CD4-positive, alpha-beta memory T cell (primary cell): ENCODE measurements around the gene KL. TPM values are rescaled to one million over a fixed set of nuclear protein-coding genes. Genes with fewer than 3 reads are reported as not detected.

Experiments
- CTCF ChIA-PET: fragments of 350-600 bp; sonication (Branson Sonifier 250); formaldehyde crosslinking; loops from one replicate; lab custom pipeline; 2021; ENCODE audit warnings: inconsistent platforms; ENCODE audit not compliant: partially characterized antibody; lab: Charles Lee
- POLR2A ChIA-PET: fragments of 350-600 bp; sonication (Branson Sonifier 250); formaldehyde crosslinking; loops from one replicate; lab custom pipeline; 2021; ENCODE audit not compliant: partially characterized antibody; lab: Charles Lee
- DNase-seq, 5 donors: peaks; one replicate each; pipeline versions ENCODE4 v3.0.0 to v3.0.0-alpha.2; 2020 to 2022; ENCODE audit warnings: mixed read lengths in 1 of 5
- H3K27ac ChIP-seq: one replicate; pipeline ENCODE4 v1.7.0; 2013; ENCODE audit warnings: low read depth, low read length
- H3K27me3 ChIP-seq: 2 replicates; pipeline ENCODE4 v1.7.0; 2013; ENCODE audit warnings: mild to moderate bottlenecking, low read length, moderate library complexity; ENCODE audit not compliant: insufficient read depth
- H3K36me3 ChIP-seq: 2 replicates; pipeline ENCODE4 v1.7.0; 2013; ENCODE audit warnings: mild to moderate bottlenecking, low read length, moderate library complexity; ENCODE audit not compliant: insufficient read depth
- H3K4me1 ChIP-seq: 2 replicates; pipeline ENCODE4 v1.7.0; 2013; ENCODE audit warnings: mild to moderate bottlenecking, low read length, moderate library complexity; ENCODE audit not compliant: insufficient read depth
- H3K4me3 ChIP-seq, 2 donors: one replicate each; pipeline ENCODE4 v1.7.0; 2013; ENCODE audit warnings: low read length in 2 of 2, mild to moderate bottlenecking in 1 of 2
- H3K9me3 ChIP-seq, 2 donors: one replicate each; pipeline ENCODE4 v1.7.0; 2013; ENCODE audit warnings: low read length in 2 of 2, control low read depth in 1 of 2; ENCODE audit not compliant: control insufficient read depth in 1 of 2
- H3K27ac Mint-ChIP-seq, 7 donors: one replicate each; pipeline ENCODE4 v1.8.0; 2020 to 2021; ENCODE audit warnings: mixed read lengths in 7 of 7, mild to moderate bottlenecking in 6 of 7, inconsistent platforms in 3 of 7, moderate library complexity in 3 of 7
- H3K27me3 Mint-ChIP-seq, 2 donors: one replicate each; pipeline ENCODE4 v1.8.0; 2020 to 2021; ENCODE audit warnings: mixed read lengths in 2 of 2
- H3K36me3 Mint-ChIP-seq, 2 donors: one replicate each; pipeline ENCODE4 v1.8.0; 2020 to 2021; ENCODE audit warnings: mixed read lengths in 2 of 2, inconsistent platforms in 1 of 2, mild to moderate bottlenecking in 1 of 2
- H3K4me1 Mint-ChIP-seq, 4 donors: one replicate each; pipeline ENCODE4 v1.8.0; 2020 to 2021; ENCODE audit warnings: mixed read lengths in 4 of 4, mild to moderate bottlenecking in 1 of 4
- H3K4me3 Mint-ChIP-seq, 8 donors: one replicate each; pipeline ENCODE4 v1.8.0; 2020 to 2021; ENCODE audit warnings: mixed read lengths in 8 of 8, mild to moderate bottlenecking in 7 of 8, moderate library complexity in 6 of 8, inconsistent platforms in 3 of 8
- H3K9me3 Mint-ChIP-seq, 8 donors: one replicate each; pipeline ENCODE4 v1.8.0; 2020 to 2021; ENCODE audit warnings: mixed read lengths in 8 of 8, mild to moderate bottlenecking in 5 of 8, inconsistent platforms in 3 of 8, moderate library complexity in 1 of 8
- intact Hi-C: fragments of 100-400 bp; cut with micrococcal nuclease; formaldehyde crosslinking; loops from one replicate; pipeline ENCODE4 v1.15.1; 2023
- polyA plus RNA-seq, 2 donors: library from polyadenylated mRNA; unstranded; fragments of 300-500 nt; fragmentation: Illumina TruSeq; gene quantifications; one replicate each; pipeline ENCODE4 v1.2.3, GENCODE V29; 2021
- total RNA-seq, 2 experiments: library from RNA; stranded (reverse); gene quantifications; one replicate each; pipeline ENCODE4 v1.2.3, GENCODE V29; 2021

KL gene
- total and polyA plus RNA-seq, 4 experiments from 2014 or later = 0.17 TPM; not detected in 3

DNA sequence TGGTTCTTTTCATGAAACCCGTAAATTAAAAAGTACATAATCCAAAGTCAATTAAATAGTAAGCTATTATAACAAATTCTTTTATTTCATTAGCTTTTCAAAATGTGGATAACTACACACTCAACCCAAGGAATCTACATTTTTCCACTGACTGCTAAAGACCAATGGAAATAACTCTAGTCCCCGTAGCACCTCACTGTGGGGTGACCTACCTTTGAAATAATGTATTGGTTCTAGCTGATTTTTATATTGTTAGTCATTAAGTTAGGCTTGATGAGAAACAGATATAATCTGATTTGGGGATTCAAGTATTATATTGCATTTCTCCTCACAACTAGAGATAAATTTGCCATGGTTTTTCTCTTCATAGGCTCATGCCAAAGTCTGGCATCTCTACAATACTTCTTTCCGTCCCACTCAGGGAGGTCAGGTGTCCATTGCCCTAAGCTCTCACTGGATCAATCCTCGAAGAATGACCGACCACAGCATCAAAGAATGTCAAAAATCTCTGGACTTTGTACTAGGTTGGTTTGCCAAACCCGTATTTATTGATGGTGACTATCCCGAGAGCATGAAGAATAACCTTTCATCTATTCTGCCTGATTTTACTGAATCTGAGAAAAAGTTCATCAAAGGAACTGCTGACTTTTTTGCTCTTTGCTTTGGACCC lies 37.3 kb downstream of the KL start:
- intact Hi-C loops = no loop called here
- no peak overlapping the region for H3K4me3 ChIP-seq
- no peak overlapping the region for H3K27ac Mint-ChIP-seq
- no peaks in the 10 kb centered on the region for H3K36me3 Mint-ChIP-seq
- H3K27me3 ChIP-seq = no peaks in the 10 kb centered on the region
- no peaks in the 10 kb centered on the region for H3K36me3 ChIP-seq
- no peaks in the 10 kb centered on the region for H3K9me3 Mint-ChIP-seq
- no peak overlapping the region for H3K4me3 Mint-ChIP-seq
- peaks cover 2 to 10% of the 10 kb centered on the region in 2 donors for H3K27me3 Mint-ChIP-seq
- no peak for DNase-seq
- ChIA-PET POLR2A (no interaction called here), CTCF (no interaction called here)
- H3K4me1 ChIP-seq = no peaks in the 10 kb centered on the region
- no peaks in the 10 kb centered on the region for H3K9me3 ChIP-seq
- H3K27ac ChIP-seq = no peak overlapping the region
- no peaks in the 10 kb centered on the region for H3K4me1 Mint-ChIP-seq

DNA sequence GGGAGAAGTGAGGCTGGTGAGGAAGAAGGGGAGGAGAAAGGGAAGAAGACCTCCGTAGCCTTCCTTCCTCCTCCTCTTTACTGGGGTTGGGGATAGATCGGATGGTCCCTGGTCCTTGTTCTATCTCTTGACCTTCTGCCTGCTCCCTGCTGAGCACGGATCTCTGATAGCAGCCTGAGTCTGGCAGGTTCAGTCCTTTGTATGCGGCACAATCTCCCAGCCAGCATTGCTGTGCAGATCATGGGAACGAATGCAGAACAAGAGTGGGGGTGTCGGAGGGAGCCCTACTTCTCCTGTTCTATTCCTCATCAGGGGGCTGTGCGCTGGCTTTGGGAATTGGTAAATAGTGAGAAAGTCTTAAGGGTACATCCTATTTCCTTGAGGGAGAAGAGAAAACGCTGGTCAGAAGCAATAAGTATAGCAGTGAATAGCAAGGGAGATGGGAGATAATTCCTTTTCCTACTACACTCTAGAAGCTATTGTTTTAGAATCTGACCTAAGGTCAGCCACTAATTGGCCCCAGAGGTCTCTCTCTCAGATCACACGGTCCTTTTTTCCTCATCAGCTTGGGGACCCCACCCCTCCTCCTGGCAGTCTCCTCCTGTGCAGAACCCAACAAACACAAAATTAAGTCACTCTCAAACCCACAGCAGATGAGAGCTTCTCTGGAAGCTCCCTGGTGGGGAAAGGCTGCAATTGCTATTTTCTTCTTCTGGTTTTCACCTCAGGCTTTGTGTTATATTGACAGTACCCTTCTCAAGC lies 41.0 kb downstream of the KL start:
- no peak overlapping the region for H3K27ac Mint-ChIP-seq
- DNase-seq = no peak
- CTCF ChIA-PET = no interaction called here

DNA sequence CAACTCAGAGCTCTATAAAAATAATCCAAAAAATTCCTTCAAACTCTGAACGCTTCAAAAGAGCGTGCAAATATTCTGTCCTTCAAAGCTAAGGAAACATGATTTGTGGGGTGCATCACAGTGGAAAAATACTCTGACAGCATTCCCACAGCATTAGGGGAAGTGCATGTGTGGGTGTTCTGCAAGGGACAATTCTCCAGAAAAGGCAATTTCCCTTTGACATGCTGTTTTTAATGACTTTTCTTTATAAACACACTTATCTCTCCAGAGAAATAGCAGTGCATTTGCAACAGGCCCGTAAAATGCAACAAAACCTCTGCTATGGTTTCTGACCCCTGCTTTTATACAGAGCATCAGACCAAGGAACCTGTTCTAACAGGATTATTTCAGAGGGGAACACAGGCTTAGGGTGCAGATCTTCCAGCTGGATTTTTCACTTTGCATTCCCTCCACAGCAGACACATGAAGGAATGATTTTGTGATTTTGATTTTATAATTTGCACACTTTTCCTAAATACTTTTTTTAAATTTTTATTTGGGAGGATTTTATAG lies 42.6 kb downstream of the KL start:
- H3K9me3 ChIP-seq = no peaks in the 10 kb centered on the region
- no peak for DNase-seq
- ChIA-PET CTCF (no interaction called here), POLR2A (no interaction called here)
- H3K4me3 ChIP-seq = no peak overlapping the region
- Mint-ChIP-seq H3K36me3 (no peaks in the 10 kb centered on the region), H3K27me3 (peaks cover 3 to 7% of the 10 kb centered on the region in 2 donors), H3K4me3 (no peak overlapping the region), H3K4me1 (no peaks in the 10 kb centered on the region), H3K9me3 (no peaks in the 10 kb centered on the region), H3K27ac (no peak overlapping the region)
- H3K27me3 ChIP-seq = no peaks in the 10 kb centered on the region
- intact Hi-C loops = no loop called here
- no peak overlapping the region for H3K27ac ChIP-seq
- H3K36me3 ChIP-seq = no peaks in the 10 kb centered on the region
- H3K4me1 ChIP-seq = no peaks in the 10 kb centered on the region

More for the DNA sequence above, 41.0 kb downstream of the KL start:
- Mint-ChIP-seq H3K9me3 (no peaks in the 10 kb centered on the region), H3K36me3 (no peaks in the 10 kb centered on the region), H3K4me1 (no peaks in the 10 kb centered on the region), H3K27me3 (peaks cover 4 to 8% of the 10 kb centered on the region in 2 donors), H3K4me3 (no peak overlapping the region)
- Histone ChIP-seq H3K4me3 (no peak overlapping the region), H3K4me1 (no peaks in the 10 kb centered on the region), H3K9me3 (no peaks in the 10 kb centered on the region), H3K27ac (no peak overlapping the region), H3K36me3 (no peaks in the 10 kb centered on the region), H3K27me3 (no peaks in the 10 kb centered on the region)
- intact Hi-C loops = no loop called here
- POLR2A ChIA-PET = no interaction called here

DNA sequence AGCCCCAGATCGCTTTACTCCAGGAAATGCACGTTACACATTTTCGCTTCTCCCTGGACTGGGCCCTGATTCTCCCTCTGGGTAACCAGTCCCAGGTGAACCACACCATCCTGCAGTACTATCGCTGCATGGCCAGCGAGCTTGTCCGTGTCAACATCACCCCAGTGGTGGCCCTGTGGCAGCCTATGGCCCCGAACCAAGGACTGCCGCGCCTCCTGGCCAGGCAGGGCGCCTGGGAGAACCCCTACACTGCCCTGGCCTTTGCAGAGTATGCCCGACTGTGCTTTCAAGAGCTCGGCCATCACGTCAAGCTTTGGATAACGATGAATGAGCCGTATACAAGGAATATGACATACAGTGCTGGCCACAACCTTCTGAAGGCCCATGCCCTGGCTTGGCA lies 44.6 kb downstream of the KL start:
- Mint-ChIP-seq H3K36me3 (no peaks in the 10 kb centered on the region), H3K27me3 (peaks cover 3 to 7% of the 10 kb centered on the region in 2 donors), H3K4me1 (no peaks in the 10 kb centered on the region), H3K9me3 (no peaks in the 10 kb centered on the region), H3K4me3 (no peak overlapping the region), H3K27ac (no peak overlapping the region)
- H3K36me3 ChIP-seq = no peaks in the 10 kb centered on the region
- DNase-seq = no peak
- ChIA-PET CTCF (no interaction called here), POLR2A (no interaction called here)
- H3K4me1 ChIP-seq = no peaks in the 10 kb centered on the region
- H3K27me3 ChIP-seq = no peaks in the 10 kb centered on the region
- H3K9me3 ChIP-seq = no peaks in the 10 kb centered on the region
- H3K27ac ChIP-seq = no peak overlapping the region
- H3K4me3 ChIP-seq = no peak overlapping the region
- intact Hi-C loops = no loop called here

DNA sequence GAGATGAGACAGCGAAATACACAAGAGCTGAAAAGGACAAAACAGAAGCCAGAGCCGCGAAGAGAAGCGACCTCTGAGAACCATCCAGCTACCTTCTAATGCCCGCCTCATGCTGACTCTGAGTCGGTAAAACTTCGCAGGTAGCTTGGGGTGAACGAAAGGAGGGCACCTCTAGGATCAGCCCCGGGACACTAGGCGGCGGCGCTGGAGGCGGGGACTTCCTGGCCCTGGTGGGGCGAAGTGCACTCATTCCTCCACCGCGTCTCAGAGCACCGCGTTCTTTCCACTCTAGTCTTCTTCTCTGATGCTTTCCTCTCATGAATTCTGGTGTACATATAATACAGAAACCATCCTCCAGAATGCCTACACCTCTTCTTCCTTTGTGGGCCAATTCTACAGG lies 50.1 kb downstream of the KL start:
- Mint-ChIP-seq H3K27me3 (peaks cover 0 to 3% of the 10 kb centered on the region in 2 donors), H3K27ac (peak overlapping the region in 1 of 7 donors; percentile 30), H3K4me3 (no peak overlapping the region), H3K36me3 (no peaks in the 10 kb centered on the region), H3K4me1 (no peaks in the 10 kb centered on the region), H3K9me3 (no peaks in the 10 kb centered on the region)
- intact Hi-C loops = no loop called here
- CTCF ChIA-PET = no interaction called here
- H3K27ac ChIP-seq = no peak overlapping the region
- no peaks in the 10 kb centered on the region for H3K36me3 ChIP-seq
- POLR2A ChIA-PET = no interaction called here
- no peaks in the 10 kb centered on the region for H3K27me3 ChIP-seq
- H3K9me3 ChIP-seq = no peaks in the 10 kb centered on the region
- no peaks in the 10 kb centered on the region for H3K4me1 ChIP-seq
- DNase-seq = no peak
- no peak overlapping the region for H3K4me3 ChIP-seq

DNA sequence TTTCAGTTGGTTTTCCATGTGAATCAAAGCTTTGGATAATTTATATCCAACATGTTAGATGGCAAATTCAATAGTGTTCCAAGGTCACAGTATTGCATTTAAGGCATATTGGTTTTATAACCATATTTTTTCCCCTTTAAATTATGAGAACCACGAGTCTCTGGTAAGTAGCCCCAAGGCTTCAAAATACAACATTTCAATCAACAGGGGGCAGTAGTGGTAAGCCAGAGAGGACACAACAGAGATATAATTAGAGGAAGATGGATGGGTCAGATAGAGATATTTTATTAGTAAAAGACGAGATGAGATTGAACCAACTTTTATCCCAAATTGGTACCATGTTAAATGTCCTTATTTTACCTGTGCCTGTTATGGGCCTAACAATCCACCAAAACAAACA lies 53.1 kb downstream of the KL start:
- POLR2A ChIA-PET = no interaction called here
- no peaks in the 10 kb centered on the region for H3K36me3 ChIP-seq
- no peak overlapping the region for H3K27ac Mint-ChIP-seq
- H3K4me1 Mint-ChIP-seq = no peaks in the 10 kb centered on the region
- no peaks in the 10 kb centered on the region for H3K9me3 ChIP-seq
- H3K27me3 ChIP-seq = no peaks in the 10 kb centered on the region
- DNase-seq = no peak
- H3K36me3 Mint-ChIP-seq = no peaks in the 10 kb centered on the region
- no peaks in the 10 kb centered on the region for H3K9me3 Mint-ChIP-seq
- peaks cover 0 to 1% of the 10 kb centered on the region in 2 donors for H3K27me3 Mint-ChIP-seq
- intact Hi-C loops = no loop called here
- H3K27ac ChIP-seq = no peak overlapping the region
- CTCF ChIA-PET = no interaction called here
- no peaks in the 10 kb centered on the region for H3K4me1 ChIP-seq
- no peak overlapping the region for H3K4me3 Mint-ChIP-seq
- no peak overlapping the region for H3K4me3 ChIP-seq

DNA sequence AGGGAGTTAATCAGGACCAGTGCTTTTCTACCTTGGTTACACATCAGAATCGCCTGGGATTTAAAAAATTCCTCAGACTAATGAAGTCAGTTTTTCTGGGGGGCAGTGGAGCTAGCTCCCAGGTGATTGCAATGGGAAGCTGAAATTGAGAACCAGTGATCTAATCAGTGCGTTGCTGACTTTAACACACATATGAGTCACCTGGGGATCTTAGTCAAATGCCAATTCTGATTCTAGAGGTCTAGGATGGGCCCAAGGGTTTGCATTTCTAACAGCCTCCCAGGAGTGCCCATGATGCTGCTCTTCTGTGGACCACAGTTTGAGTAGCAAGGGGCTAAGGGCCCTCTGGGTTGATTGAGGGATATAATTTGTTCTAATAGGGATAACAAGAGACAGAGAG lies 54.5 kb downstream of the KL start:
- H3K27me3 Mint-ChIP-seq = peaks cover 0 to 1% of the 10 kb centered on the region in 2 donors
- no peaks in the 10 kb centered on the region for H3K4me1 ChIP-seq
- no peaks in the 10 kb centered on the region for H3K36me3 ChIP-seq
- no peak overlapping the region for H3K4me3 ChIP-seq
- H3K27me3 ChIP-seq = no peaks in the 10 kb centered on the region
- H3K27ac ChIP-seq = no peak overlapping the region
- intact Hi-C loops = no loop called here
- no peaks in the 10 kb centered on the region for H3K4me1 Mint-ChIP-seq
- DNase-seq = no peak
- no peaks in the 10 kb centered on the region for H3K9me3 ChIP-seq
- no peaks in the 10 kb centered on the region for H3K36me3 Mint-ChIP-seq
- no peak overlapping the region for H3K27ac Mint-ChIP-seq
- ChIA-PET CTCF (no interaction called here), POLR2A (no interaction called here)
- no peaks in the 10 kb centered on the region for H3K9me3 Mint-ChIP-seq
- H3K4me3 Mint-ChIP-seq = no peak overlapping the region
